COLO668 (cell line): ENCODE data around the gene STRADB.
"Not testable (repeated sequence)": the region's sequence is repeated elsewhere in the genome, so short reads cannot be mapped to it uniquely, and the experiment has no call there.

Experiments
- DNase-seq: peaks from one replicate; lab custom pipeline; 2025; ENCODE audit not compliant: unreplicated experiment; lab: John Stamatoyannopoulos, UW

The STRADB gene

GRCh38 chr2:201465524-201465971 lies 14.0 kb downstream of the STRADB start:
- no peak for DNase-seq

DNA sequence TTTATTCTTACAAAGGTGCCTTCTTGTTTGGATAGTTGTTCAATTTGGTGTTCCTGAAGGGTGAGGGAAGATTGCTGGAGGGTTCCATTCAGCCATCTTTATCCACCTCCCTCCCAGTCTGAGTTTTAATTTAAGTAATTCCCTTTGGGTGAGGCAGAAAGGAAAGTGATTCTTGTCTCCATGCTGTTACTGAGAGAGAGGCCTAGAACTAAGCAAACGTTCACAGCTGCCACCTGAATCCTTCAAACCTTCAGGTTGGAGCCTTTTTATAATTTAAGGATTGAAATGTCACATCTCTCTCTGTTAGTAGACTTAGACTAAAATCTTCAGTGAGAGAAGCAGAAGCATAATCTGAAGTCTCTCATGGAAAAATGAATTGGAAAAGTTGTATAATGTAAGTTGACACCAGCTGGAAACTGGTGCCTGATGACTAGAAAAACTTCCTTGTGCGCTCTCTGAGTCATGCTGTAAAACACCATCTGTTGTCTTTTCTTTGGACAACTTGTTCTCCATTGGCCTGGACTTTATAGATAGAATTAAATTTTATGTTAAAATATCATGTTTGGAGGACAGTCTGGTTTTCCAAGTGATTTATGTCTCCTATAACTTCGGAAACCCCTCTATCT lies 14.6 kb downstream of the STRADB start:
- no peak for DNase-seq

DNA sequence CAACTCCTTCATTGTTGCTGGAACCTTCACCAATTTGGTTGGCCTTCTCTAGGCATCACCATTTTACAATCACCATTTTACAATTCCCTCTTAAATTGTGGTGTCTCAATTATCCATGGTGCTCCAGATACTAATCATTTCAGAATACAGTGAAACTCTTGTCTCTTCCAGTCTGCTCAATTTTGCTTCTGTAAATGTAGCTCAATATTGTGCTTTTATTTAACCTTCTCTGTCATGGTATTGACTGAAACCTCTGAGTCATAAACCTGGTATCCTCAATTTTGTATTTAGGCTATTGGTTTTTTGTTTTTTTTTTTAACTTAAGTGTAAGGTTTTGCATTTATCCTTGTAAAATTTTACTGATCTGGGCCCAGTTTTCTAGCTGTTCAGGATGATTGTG lies 16.1 kb downstream of the STRADB start:
- no peak for DNase-seq

DNA sequence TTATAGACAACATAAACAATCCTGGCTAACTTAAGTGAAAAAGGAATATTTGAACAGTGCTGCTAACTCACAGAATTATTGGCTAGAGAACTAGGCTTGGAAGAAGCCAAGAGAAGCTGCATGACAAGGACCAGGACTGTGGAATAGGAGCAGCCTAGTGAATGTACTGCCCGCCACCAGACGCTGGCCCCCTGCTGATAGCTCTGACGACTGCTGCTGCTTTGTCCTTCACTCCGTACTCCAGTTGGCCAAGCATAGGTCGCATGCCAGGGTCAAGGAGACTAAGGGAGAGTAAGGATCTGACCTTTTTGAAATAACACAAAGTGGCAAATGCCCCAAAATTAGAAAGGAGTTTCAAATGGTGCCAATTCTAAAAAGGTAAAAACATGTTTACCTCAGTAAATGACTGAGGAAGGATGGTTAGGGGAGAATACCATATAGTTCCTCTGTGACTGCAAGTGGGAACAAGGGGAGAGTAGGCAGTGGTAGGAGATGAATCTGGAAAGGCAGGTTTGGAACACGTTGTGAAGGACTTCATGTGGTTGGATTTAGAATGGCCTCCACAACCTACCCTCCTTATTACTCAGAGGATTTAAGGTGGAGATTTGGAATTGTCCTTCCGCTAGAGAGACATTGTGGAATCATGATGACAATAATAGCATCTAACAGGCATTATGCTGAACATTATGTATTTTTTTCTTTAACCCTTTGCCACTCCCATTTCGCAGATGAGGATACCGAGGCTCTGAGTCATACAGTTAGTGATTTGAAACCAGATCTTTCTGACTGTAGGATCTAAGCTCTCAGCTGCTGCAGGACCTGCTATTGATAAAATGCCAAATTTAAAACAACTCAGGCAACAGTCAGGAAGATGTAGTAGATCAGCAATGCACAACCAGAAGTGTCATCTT lies 19.5 kb downstream of the STRADB start:
- DNase-seq: no peak

DNA sequence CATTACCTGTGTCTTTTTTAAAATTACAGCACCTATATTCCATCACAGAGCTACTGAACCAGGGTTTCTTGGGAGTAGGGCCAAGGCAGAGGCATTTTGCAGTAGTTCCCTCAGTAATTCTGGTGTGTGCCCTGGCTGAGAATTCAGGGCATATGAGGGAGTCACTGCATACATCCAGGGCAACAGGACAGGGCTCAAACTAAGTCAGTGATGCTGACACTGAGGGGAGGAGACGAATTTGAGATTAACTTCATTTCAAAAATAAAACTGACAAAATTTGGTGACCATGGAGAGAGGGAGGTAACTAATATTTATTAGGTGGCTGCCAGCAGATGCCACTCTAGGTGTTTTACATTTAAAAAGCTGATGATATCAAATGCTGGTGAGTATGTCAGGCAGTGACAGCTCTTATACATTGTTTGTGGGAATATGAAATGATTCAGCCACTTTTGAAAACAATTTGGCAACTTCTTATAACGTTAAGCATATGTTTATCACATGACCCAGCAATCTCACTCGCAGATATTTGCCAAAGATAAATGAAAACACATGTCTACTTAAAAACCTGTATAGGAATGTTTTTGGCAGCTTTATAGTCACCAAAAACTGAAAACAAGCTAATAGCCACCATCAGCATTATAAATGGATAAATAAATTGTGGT lies 20.3 kb downstream of the STRADB start:
- DNase-seq: no peak

GRCh38 chr2:201472411-201472810 lies 20.9 kb downstream of the STRADB start:
- no peak for DNase-seq

DNA sequence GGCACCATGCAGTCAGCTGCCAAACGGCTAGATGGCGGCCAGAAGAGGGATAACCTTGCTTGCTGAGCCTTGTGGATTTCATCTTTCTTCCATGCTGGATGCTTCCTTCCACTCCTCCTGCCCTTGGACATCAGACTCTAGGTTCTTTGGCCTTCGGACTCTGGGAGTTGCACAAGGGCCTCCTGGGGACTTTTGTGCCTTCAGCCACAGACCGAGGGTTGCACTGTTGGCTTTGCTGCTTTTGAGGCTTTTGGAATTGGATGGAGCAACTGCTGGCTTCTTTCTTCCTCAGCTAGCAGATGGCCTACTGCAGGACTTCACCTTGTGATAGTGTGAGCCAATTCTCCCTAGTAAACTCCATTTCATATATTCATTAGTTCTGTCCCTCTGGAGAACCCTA lies 31.0 kb downstream of the STRADB start:
- DNase-seq: no peak

- DNase-seq: no peak
These were observed 31.8 kb downstream of the STRADB start for GRCh38 chr2:201483342-201483741.

DNA sequence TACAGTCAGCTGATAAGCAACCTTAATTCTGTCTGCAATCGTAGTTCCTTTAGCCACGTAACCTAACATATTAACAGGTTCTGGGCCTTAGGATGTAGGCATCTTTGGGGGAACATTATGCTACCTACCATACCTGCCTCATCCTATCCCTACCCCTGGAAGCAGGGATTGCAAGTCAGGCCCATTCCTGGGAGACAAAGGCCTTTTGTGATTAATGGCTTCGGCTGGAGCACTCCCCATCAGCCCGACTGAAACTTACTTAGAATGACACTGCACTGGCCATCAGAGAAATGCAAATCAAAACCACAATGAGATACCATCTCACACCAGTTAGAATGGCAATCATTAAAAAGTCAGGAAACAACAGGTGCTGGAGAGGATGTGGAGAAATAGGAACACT lies 32.2 kb downstream of the STRADB start:
- not testable (repeated sequence) for DNase-seq

- no peak for DNase-seq
These were observed 33.3 kb downstream of the STRADB start for GRCh38 chr2:201484805-201485204.

GRCh38 chr2:201490291-201490690 lies 38.8 kb downstream of the STRADB start:
- DNase-seq: no peak

DNA sequence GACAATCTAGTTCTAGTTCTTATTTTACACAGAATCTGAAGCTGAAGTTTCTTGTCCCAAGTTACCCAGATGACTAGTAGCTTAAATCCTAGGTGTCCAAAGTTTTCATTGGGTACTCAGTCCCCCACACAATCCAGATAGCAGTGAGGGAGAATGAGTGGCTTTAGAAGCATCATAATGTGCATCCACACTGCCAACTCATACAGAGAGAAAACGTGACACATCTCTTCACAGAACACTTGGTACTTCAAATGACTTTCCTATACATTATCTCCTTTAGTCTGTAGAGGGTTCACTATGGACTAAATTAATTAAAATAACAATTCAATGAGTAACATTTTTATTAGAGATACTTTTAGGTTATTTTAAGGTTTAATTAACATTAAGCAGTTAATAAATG lies 45.2 kb downstream of the STRADB start:
- DNase-seq: no peak

GRCh38 chr2:201500534-201500933 lies 49.0 kb downstream of the STRADB start:
- no peak for DNase-seq

GRCh38 chr2:201502713-201503112 lies 51.2 kb downstream of the STRADB start:
- DNase-seq: no peak

DNA sequence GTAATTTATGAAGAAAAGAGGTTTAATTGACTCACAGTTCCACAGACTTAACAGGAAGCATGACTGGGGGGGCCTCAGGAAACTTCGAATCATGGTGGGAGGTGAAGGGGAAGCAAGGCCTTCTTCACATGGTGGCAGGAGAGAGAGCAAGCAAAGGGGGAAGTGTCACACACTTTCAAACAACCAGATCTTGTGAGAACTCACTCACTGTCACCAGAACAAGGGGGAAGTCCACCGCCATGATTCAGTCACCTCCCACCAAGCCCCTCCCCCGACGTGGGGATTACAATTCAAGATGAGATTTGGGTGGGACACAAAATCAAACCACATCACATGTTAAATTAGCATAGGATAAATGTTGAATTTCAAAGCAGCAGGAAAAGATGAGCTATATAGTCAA lies 56.2 kb downstream of the STRADB start:
- DNase-seq: no peak

DNA sequence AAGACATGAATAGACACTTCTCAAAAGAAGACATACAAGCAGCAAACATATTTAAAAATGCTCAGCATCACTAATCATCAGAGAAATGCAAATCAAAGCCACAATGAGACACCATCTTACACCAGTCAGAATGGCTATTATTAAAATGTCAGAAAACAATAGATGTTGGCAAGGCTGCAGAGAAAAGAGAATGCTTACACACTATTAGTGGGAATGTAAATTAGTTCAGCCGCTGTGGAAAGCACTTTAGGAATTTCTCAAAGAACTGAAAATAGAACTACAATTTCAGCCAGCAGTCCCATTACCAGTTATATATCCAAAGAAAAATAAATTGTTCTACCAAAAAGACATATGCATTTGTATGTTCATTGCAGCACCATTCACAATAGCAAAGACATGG lies 61.7 kb downstream of the STRADB start:
- DNase-seq: no peak

DNA sequence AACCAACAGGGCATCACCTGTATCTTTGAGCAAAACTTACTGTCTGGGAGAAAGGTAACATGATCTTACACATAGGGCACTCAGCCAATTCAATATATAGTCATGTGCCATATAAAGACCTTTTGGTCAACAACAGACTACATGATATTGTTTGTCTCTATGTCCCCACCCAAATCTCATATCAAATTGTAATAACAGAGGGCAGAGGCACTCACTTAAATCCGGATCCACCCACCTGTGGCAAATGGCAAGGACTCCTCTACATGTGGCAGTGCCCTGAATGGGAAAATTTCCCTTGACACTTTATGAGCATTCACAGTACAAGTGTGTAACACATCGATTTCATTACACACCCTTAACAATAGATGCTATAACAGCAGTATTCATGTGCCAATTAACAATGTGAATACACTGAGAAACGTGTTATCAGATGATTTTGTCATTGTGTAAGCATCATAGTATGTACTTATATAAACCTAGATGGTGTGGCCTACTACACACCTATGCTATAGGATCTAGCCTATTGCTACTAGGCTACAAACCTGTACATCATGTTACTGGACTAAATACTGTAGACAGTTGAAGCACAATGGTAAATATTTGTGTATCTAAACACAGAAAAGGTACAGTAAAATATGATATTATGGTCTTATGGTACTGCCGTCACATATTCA lies 64.2 kb downstream of the STRADB start:
- DNase-seq: no peak

GRCh38 chr2:201517094-201517493 lies 65.6 kb downstream of the STRADB start:
- no peak for DNase-seq

- DNase-seq: no peak
These were observed 68.7 kb downstream of the STRADB start for GRCh38 chr2:201520201-201520600.

DNA sequence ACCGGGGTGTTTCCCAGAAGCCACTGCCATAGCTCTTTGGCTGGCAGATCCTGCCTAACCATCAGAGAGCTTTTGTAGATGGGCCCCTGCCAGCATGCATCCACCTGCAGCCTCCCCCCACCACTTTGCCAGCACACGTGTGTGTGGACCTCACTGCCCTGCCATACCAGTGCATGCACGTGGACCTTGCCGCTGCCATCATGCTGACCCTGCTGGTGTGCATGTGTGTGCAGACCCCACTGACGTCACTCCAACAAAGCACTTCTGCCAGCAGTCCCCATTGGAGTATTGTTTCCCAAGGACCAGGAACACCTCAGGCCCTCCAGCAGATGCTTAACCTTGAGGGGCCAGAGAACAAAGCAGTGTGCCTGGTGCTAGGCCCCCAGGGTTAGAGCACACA lies 71.4 kb downstream of the STRADB start:
- DNase-seq: no peak

DNA sequence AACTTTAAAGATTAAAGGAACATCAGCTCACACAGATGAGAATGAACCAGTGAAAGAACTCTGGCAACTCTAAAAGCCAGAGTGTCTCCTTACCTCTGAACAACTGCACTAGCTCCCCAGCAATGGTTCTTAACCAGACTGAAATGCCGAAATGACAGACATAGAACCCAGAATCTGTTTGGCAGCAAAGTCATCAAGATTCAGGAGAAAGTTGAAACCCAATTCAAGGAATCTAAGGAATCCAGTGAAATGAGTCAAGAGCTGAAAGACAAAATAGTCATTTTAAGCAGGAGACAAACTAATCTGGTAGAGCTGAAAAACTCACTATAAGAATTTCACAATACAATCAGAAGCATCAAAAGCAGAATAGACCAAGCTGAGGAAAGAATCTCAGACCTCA lies 72.0 kb downstream of the STRADB start:
- no peak for DNase-seq
